ENCODE measurements around the gene PYM1.
"Not testable (repeated sequence)": the region's sequence is repeated elsewhere in the genome, so short reads cannot be mapped to it uniquely, and the experiment has no call there.

Gene PYM1

GRCh38 chr12:55938826-55939501, 11.3 kb upstream of the PYM1 start:
- DNase-seq: no peak

- peak; percentile 28 for DNase-seq
Measured at GRCh38 chr12:55937981-55938380, 10.3 kb upstream of the PYM1 start.

GRCh38 chr12:55935738-55936151, 8.1 kb upstream of the PYM1 start:
- no peak for DNase-seq

- no peak for DNase-seq
Measured at GRCh38 chr12:55934773-55935172, 7.1 kb upstream of the PYM1 start.

GRCh38 chr12:55933799-55934742, 6.4 kb upstream of the PYM1 start:
- DNase-seq: peak; percentile 28

- DNase-seq: peak; percentile 31
Measured at GRCh38 chr12:55933169-55933798, 5.6 kb upstream of the PYM1 start.

GRCh38 chr12:55932551-55932910, 4.8 kb upstream of the PYM1 start:
- peak; percentile 43 for DNase-seq

GRCh38 chr12:55931780-55932550, 4.3 kb upstream of the PYM1 start:
- peak; percentile 50 for DNase-seq

GRCh38 chr12:55931317-55931779, 3.7 kb upstream of the PYM1 start:
- no peak for DNase-seq

- peak; percentile 82 for DNase-seq
Measured at GRCh38 chr12:55930771-55931316, 3.1 kb upstream of the PYM1 start, which contains the start of gene DGKA. TSS of gene DGKA (plus strand) at chr12:55931162. CDS start at chr12:55936504, 5,342 bp downstream.

- DNase-seq: no peak
Measured at GRCh38 chr12:55929306-55929791, 1.7 kb upstream of the PYM1 start.

- DNase-seq: peak; percentile 95
Measured at GRCh38 chr12:55926738-55927587, 731 bp downstream of the PYM1 start.

- DNase-seq: no peak
Measured at GRCh38 chr12:55925870-55926737, 1.6 kb downstream of the PYM1 start.

GRCh38 chr12:55925371-55925770, 2.3 kb downstream of the PYM1 start:
- no peak for DNase-seq

- not testable (repeated sequence) for DNase-seq
Measured at GRCh38 chr12:55923648-55924047, 4.0 kb downstream of the PYM1 start.

- DNase-seq: no peak
Measured at GRCh38 chr12:55922126-55922525, 5.6 kb downstream of the PYM1 start.

GRCh38 chr12:55919032-55919431, 8.7 kb downstream of the PYM1 start:
- DNase-seq: peak; percentile 63

GRCh38 chr12:55915482-55915859, 12.2 kb downstream of the PYM1 start:
- DNase-seq: no peak

- no peak for DNase-seq
Measured at GRCh38 chr12:55912908-55913307, 14.8 kb downstream of the PYM1 start.

GRCh38 chr12:55909513-55909884, 18.2 kb downstream of the PYM1 start:
- DNase-seq: no peak

Data from fibroblast of skin of right biceps (primary cell).